SU-DHL-6 (cell line): ENCODE data around the gene GPR160.

Experiments used
- H2AFZ ChIP-seq: fragments of 200-600 bp; sonication (generic); 2 replicates; pipeline ENCODE4 v1.6.1; 2014; ENCODE audit warnings: low read depth, mild to moderate bottlenecking, moderate library complexity, mixed read lengths, antibody characterized with exemption, low read length; ENCODE audit not compliant: severe bottlenecking
- H3F3A ChIP-seq: fragments of 200-600 bp; shearing (Covaris generic); 2 replicates; pipeline ENCODE4 v1.6.0; 2016; ENCODE audit warnings: antibody characterized with exemption, mild to moderate bottlenecking; ENCODE audit not compliant: insufficient read depth
- H3K27ac ChIP-seq: fragments of 200-600 bp; sonication (generic); 2 replicates; pipeline ENCODE4 v1.5.1; 2016; ENCODE audit warnings: low read depth, mild to moderate bottlenecking, low read length, moderate library complexity, mixed read lengths
- H3K27me3 ChIP-seq: fragments of 200-600 bp; sonication (generic), shearing (Covaris generic); 2 replicates; pipeline ENCODE4 v1.6.0; 2014; ENCODE audit warnings: mild to moderate bottlenecking, low read length
- H3K36me3 ChIP-seq: fragments of 200-600 bp; sonication (generic); 2 replicates; pipeline ENCODE4 v1.6.1; 2014; ENCODE audit warnings: mild to moderate bottlenecking, low read length, mixed read lengths
- H3K4me2 ChIP-seq: fragments of 300-600, 200-600 bp; shearing (Covaris generic), sonication (generic); 2 replicates; pipeline ENCODE4 v1.6.0; 2014; ENCODE audit warnings: low read length, low read depth, mild to moderate bottlenecking; ENCODE audit not compliant: poor library complexity, severe bottlenecking
- H3K4me3 ChIP-seq: fragments of 200-600 bp; sonication (generic); 2 replicates; pipeline ENCODE4 v1.5.1; 2014; ENCODE audit warnings: antibody characterized with exemption, low read length, mild to moderate bottlenecking, mixed read lengths; ENCODE audit not compliant: insufficient read depth, poor library complexity, severe bottlenecking
- H3K79me2 ChIP-seq: fragments of 200-600 bp; sonication (generic); 2 replicates; pipeline ENCODE4 v1.6.1; 2014; ENCODE audit warnings: mild to moderate bottlenecking, low read length, moderate library complexity; ENCODE audit not compliant: insufficient read depth
- H3K9ac ChIP-seq: fragments of 200-600 bp; sonication (generic); 2 replicates; pipeline ENCODE4 v1.7.0; 2014; ENCODE audit warnings: mild to moderate bottlenecking, low read length
- H3K9me2 ChIP-seq: fragments of 200-600 bp; sonication (generic); replicated peaks from 2 replicates; pipeline ENCODE4 v1.6.1; 2014; ENCODE audit warnings: low read length; ENCODE audit not compliant: insufficient read depth
- H3K9me3 ChIP-seq: fragments of 200-600 bp; sonication (generic); 2 replicates; pipeline ENCODE4 v1.6.1; 2014; ENCODE audit warnings: low read length, mixed read lengths; ENCODE audit not compliant: insufficient read depth
- H4K20me1 ChIP-seq: fragments of 200-600 bp; sonication (generic); 2 replicates; pipeline ENCODE4 v1.6.1; 2014; ENCODE audit warnings: low read depth, mild to moderate bottlenecking, antibody characterized with exemption, low read length, moderate library complexity, mixed read lengths
- CTCF ChIP-seq: fragments of 200-600 bp; sonication (generic); IDR thresholded peaks from one replicate; pipeline ENCODE4 v1.5.1; 2017; ENCODE audit warnings: antibody characterized with exemption, mild to moderate bottlenecking, low read length, moderate library complexity; ENCODE audit not compliant: insufficient read depth, poor library complexity, severe bottlenecking
- EZH2phosphoT487 ChIP-seq: fragments of 200-600 bp; sonication (generic), shearing (Covaris generic); conservative IDR thresholded peaks from 2 replicates; pipeline ENCODE4 v1.6.1; 2018; ENCODE audit warnings: mild to moderate bottlenecking, antibody characterized with exemption, low read length, moderate library complexity, mixed read lengths

GPR160 gene

GRCh38 chr3:170079536-170080165 is 41.9 kb downstream of the GPR160 start:
- Histone ChIP-seq H3K4me2 (no peak overlapping the region), H3K79me2 (no peaks in the 10 kb centered on the region), H3K9ac (no peak overlapping the region), H3K27me3 (no peaks in the 10 kb centered on the region), H3K4me3 (no peak overlapping the region), H4K20me1 (no peaks in the 10 kb centered on the region), H2AFZ (no peak overlapping the region), H3K9me3 (no peaks in the 10 kb centered on the region), H3K9me2 (no peaks in the 10 kb centered on the region), H3F3A (peaks cover 14% of the 10 kb centered on the region; the same call in 1 of the 2 replicates), H3K27ac (no peak overlapping the region), H3K36me3 (peaks cover 8% of the 10 kb centered on the region; the same call in 1 of the 2 replicates)
- TF ChIP-seq CTCF = no peak
- TF ChIP-seq EZH2phosphoT487 = no peak

GRCh38 chr3:170080605-170081004 is 42.8 kb downstream of the GPR160 start:
- TF ChIP-seq CTCF = no peak
- TF ChIP-seq EZH2phosphoT487 = no peak
- Histone ChIP-seq H3K4me2 (no peak overlapping the region), H3K4me3 (no peak overlapping the region), H3F3A (peaks cover 14% of the 10 kb centered on the region; the same call in 1 of the 2 replicates), H3K79me2 (no peaks in the 10 kb centered on the region), H4K20me1 (no peaks in the 10 kb centered on the region), H3K27ac (no peak overlapping the region), H3K9me2 (no peaks in the 10 kb centered on the region), H3K36me3 (peaks cover 17% of the 10 kb centered on the region; the same call in 1 of the 2 replicates), H3K9ac (no peak overlapping the region), H2AFZ (no peak overlapping the region), H3K27me3 (no peaks in the 10 kb centered on the region), H3K9me3 (no peaks in the 10 kb centered on the region)

GRCh38 chr3:170081079-170081741 is 43.4 kb downstream of the GPR160 start:
- Histone ChIP-seq H4K20me1 (no peaks in the 10 kb centered on the region), H3K4me2 (no peak overlapping the region), H3F3A (peaks cover 14% of the 10 kb centered on the region; the same call in 1 of the 2 replicates), H3K4me3 (no peak overlapping the region), H3K36me3 (peaks cover 23% of the 10 kb centered on the region; the same call in 1 of the 2 replicates), H3K9me3 (no peaks in the 10 kb centered on the region), H3K9ac (no peak overlapping the region), H3K9me2 (no peaks in the 10 kb centered on the region), H3K27me3 (no peaks in the 10 kb centered on the region), H3K79me2 (no peaks in the 10 kb centered on the region), H3K27ac (no peak overlapping the region), H2AFZ (no peak overlapping the region)
- TF ChIP-seq EZH2phosphoT487 (no peak), CTCF (no peak)
